H1 (cell line): ENCODE measurements around the gene MMS19. TPM values are rescaled to one million over a fixed set of nuclear protein-coding genes. Genes with fewer than 3 reads are reported as not detected.

Experiments
- BCL11A ChIP-seq, 2 experiments: IDR thresholded peaks; one replicate each; pipeline ENCODE4 v1.6.1; 2011; ENCODE audit warnings: low read depth in 2 of 2, low read length in 2 of 2, mild to moderate bottlenecking in 2 of 2
- FOSL1 ChIP-seq: IDR thresholded peaks from 2 replicates; pipeline ENCODE4 v1.6.1; 2011; ENCODE audit warnings: mild to moderate bottlenecking, low read depth, low read length, moderate library complexity; ENCODE audit not compliant: insufficient read depth
- GABPA ChIP-seq: IDR thresholded peaks from 2 replicates; pipeline ENCODE4 v1.6.1; 2011; ENCODE audit warnings: mild to moderate bottlenecking, low read length, moderate library complexity, borderline replicate concordance; ENCODE audit not compliant: insufficient read depth
- POU5F1 ChIP-seq: IDR thresholded peaks from 2 replicates; pipeline ENCODE4 v1.6.1; 2011; ENCODE audit warnings: low read depth, mild to moderate bottlenecking, low read length, moderate library complexity
- RFX5 ChIP-seq: IDR thresholded peaks from 2 replicates; pipeline ENCODE4 v1.6.1; 2011; ENCODE audit warnings: low read depth, low read length, improper control_type of control experiment, borderline replicate concordance
- SP4 ChIP-seq: IDR thresholded peaks from 2 replicates; pipeline ENCODE4 v1.6.1; 2012; ENCODE audit warnings: low read length, inconsistent platforms
- TAF1 ChIP-seq: IDR thresholded peaks from 2 replicates; pipeline ENCODE4 v1.6.1; 2011; ENCODE audit warnings: mild to moderate bottlenecking, low read depth, low read length
- TCF12 ChIP-seq: IDR thresholded peaks from 2 replicates; pipeline ENCODE4 v1.6.1; 2011; ENCODE audit warnings: low read depth, mild to moderate bottlenecking, low read length
- polyA plus RNA-seq, 7 experiments: library from polyadenylated mRNA; depleted of rRNA in 3 of 7; stranded (reverse) in 5 of 7; unstranded in 2 of 7; fragments of >200 nt in 5 of 7; fragments of 200-250 nt in 2 of 7; gene quantifications; 1 replicate in 5 of 7; 2 replicates in 1 of 7; 4 replicates in 1 of 7; pipeline versions ENCODE4 v1.2.1 to v1.2.3, GENCODE V29; 2011 to 2013; ENCODE audit warnings: missing spikeins in 2 of 7, mixed read lengths in 2 of 7
- total RNA-seq: library from RNA; stranded (reverse); fragmentation: NEBNext Ultra II Directional; extraction: Animal tissue kit (Norgen Biotek cat#: 25700); gene quantifications from 2 replicates; pipeline ENCODE4 v1.2.1, GENCODE V29; 2021
- TF ChIP-seq, protein P1 (sequence below): fragments of 300-600 bp; sonication (generic); IDR thresholded peaks from 2 replicates; pipeline ENCODE4 v1.7.1; 2012; ENCODE audit warnings: low read length, moderate library complexity, mild to moderate bottlenecking, inconsistent platforms; ENCODE audit not compliant: insufficient replicate concordance
- TF ChIP-seq, protein P2 (sequence below): IDR thresholded peaks from 2 replicates; pipeline ENCODE4 v1.6.1; 2011; ENCODE audit warnings: low read depth, mild to moderate bottlenecking, low read length; ENCODE audit not compliant: insufficient read depth

The MMS19 gene
- total and polyA plus RNA-seq, 2 of the 8 experiments (the other 6 are each of a cell fraction or from before 2014, with no cell fraction given), result 130 to 221 TPM

DNA sequence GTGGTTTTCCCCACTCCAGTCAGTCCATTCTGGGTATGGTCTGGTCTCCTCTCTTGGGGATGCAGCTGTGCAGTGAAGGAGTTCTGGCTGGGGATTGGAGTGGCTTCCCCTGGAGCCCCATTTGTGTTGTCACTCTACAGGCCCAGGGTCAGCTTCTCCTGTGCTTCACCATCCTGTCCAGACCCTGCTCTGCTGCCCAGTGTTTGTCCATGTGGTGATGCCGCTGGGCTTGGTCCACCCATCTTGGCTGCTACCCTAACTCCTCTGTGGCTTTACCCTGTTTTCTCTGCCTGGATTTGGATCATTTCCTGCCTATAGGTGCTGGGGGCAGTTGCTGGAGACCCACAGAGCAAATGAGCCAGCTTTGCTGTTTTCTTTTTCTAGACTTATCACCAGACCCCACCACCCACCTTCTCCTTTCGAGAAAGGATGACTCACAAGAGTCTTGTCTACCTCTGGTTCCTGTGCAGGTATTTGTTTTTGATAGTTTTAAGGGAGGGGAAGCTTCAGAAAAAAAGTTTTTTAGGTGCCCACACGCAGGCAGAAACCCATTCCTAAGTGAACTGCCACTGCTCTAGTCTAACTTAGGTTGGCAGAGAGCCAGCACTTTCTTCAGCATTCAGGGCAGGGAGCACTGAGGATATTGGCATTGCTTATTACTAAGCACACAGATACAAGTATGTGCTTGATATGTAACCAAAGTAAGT lies 43.7 kb downstream of the MMS19 start (continued):
- TF ChIP-seq, protein P1, sequence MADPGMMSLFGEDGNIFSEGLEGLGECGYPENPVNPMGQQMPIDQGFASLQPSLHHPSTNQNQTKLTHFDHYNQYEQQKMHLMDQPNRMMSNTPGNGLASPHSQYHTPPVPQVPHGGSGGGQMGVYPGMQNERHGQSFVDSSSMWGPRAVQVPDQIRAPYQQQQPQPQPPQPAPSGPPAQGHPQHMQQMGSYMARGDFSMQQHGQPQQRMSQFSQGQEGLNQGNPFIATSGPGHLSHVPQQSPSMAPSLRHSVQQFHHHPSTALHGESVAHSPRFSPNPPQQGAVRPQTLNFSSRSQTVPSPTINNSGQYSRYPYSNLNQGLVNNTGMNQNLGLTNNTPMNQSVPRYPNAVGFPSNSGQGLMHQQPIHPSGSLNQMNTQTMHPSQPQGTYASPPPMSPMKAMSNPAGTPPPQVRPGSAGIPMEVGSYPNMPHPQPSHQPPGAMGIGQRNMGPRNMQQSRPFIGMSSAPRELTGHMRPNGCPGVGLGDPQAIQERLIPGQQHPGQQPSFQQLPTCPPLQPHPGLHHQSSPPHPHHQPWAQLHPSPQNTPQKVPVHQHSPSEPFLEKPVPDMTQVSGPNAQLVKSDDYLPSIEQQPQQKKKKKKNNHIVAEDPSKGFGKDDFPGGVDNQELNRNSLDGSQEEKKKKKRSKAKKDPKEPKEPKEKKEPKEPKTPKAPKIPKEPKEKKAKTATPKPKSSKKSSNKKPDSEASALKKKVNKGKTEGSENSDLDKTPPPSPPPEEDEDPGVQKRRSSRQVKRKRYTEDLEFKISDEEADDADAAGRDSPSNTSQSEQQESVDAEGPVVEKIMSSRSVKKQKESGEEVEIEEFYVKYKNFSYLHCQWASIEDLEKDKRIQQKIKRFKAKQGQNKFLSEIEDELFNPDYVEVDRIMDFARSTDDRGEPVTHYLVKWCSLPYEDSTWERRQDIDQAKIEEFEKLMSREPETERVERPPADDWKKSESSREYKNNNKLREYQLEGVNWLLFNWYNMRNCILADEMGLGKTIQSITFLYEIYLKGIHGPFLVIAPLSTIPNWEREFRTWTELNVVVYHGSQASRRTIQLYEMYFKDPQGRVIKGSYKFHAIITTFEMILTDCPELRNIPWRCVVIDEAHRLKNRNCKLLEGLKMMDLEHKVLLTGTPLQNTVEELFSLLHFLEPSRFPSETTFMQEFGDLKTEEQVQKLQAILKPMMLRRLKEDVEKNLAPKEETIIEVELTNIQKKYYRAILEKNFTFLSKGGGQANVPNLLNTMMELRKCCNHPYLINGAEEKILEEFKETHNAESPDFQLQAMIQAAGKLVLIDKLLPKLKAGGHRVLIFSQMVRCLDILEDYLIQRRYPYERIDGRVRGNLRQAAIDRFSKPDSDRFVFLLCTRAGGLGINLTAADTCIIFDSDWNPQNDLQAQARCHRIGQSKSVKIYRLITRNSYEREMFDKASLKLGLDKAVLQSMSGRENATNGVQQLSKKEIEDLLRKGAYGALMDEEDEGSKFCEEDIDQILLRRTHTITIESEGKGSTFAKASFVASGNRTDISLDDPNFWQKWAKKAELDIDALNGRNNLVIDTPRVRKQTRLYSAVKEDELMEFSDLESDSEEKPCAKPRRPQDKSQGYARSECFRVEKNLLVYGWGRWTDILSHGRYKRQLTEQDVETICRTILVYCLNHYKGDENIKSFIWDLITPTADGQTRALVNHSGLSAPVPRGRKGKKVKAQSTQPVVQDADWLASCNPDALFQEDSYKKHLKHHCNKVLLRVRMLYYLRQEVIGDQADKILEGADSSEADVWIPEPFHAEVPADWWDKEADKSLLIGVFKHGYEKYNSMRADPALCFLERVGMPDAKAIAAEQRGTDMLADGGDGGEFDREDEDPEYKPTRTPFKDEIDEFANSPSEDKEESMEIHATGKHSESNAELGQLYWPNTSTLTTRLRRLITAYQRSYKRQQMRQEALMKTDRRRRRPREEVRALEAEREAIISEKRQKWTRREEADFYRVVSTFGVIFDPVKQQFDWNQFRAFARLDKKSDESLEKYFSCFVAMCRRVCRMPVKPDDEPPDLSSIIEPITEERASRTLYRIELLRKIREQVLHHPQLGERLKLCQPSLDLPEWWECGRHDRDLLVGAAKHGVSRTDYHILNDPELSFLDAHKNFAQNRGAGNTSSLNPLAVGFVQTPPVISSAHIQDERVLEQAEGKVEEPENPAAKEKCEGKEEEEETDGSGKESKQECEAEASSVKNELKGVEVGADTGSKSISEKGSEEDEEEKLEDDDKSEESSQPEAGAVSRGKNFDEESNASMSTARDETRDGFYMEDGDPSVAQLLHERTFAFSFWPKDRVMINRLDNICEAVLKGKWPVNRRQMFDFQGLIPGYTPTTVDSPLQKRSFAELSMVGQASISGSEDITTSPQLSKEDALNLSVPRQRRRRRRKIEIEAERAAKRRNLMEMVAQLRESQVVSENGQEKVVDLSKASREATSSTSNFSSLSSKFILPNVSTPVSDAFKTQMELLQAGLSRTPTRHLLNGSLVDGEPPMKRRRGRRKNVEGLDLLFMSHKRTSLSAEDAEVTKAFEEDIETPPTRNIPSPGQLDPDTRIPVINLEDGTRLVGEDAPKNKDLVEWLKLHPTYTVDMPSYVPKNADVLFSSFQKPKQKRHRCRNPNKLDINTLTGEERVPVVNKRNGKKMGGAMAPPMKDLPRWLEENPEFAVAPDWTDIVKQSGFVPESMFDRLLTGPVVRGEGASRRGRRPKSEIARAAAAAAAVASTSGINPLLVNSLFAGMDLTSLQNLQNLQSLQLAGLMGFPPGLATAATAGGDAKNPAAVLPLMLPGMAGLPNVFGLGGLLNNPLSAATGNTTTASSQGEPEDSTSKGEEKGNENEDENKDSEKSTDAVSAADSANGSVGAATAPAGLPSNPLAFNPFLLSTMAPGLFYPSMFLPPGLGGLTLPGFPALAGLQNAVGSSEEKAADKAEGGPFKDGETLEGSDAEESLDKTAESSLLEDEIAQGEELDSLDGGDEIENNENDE, result no peak
- no peak for TF ChIP-seq GABPA
- no peak for TF ChIP-seq FOSL1
- no peak for TF ChIP-seq TAF1
- TF ChIP-seq TCF12, result no peak
- TF ChIP-seq POU5F1, result no peak
- TF ChIP-seq BCL11A (IDR thresholded peaks at IDR 0.05; ENCODE audit: low read depth in 2 of 2, low read length in 2 of 2), result no peak
- no peak for TF ChIP-seq RFX5
- TF ChIP-seq, protein P2, sequence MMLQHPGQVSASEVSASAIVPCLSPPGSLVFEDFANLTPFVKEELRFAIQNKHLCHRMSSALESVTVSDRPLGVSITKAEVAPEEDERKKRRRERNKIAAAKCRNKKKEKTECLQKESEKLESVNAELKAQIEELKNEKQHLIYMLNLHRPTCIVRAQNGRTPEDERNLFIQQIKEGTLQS, result no peak
- TF ChIP-seq SP4, result no peak
